ENCODE results near the gene ZNF740. TPM values are rescaled to one million over a fixed set of nuclear protein-coding genes. Genes with fewer than 3 reads are reported as not detected.

The ZNF740 gene
- total RNA-seq, 1 experiment from 2014 or later: 49.7 TPM

GRCh38 chr12:53225635-53226424 lies 45.3 kb downstream of the ZNF740 start:
- peak overlapping the region; percentile 46 for H3K27ac ChIP-seq (ENCODE audit: low read depth, low read length)
- BruUV-seq (replicated peaks): no TSS peak
- no peaks in the 10 kb centered on the region for H3K27me3 ChIP-seq (ENCODE audit: insufficient read depth, low read length)
- H3K79me2 ChIP-seq (ENCODE audit: insufficient read depth, low read length): no peaks in the 10 kb centered on the region
- H3K4me2 ChIP-seq (ENCODE audit: low read length): no peak overlapping the region
- H3K9me3 ChIP-seq (ENCODE audit: control insufficient read depth in 1 of 2, insufficient read depth in 1 of 2, low read depth in 1 of 2, low read length in 2 of 2): no peaks in the 10 kb centered on the region
- DNase-seq (ENCODE audit: low read depth, low spot score): no peak
- no peak overlapping the region for H3K9ac ChIP-seq (ENCODE audit: low read length)
- ChIA-PET CTCF (no interaction called here), POLR2A (no interaction called here), RAD21 (ENCODE audit: low non-redundant PET in 1 of 2, low total read pairs in 2 of 2, uncharacterized antibody in 2 of 2, unreplicated experiment in 2 of 2) (no interaction called here)
- no peak overlapping the region for H3K4me3 ChIP-seq (replicated peaks in 1 of 2; ENCODE audit: low read depth in 1 of 2, low read length in 2 of 2)
- H3K36me3 ChIP-seq (ENCODE audit: control insufficient read depth in 1 of 2, insufficient read depth in 2 of 2, low read length in 2 of 2): no peaks in the 10 kb centered on the region
- intact Hi-C loops (cut with micrococcal nuclease): no loop called here
- peaks cover 58 to 79% of the 10 kb centered on the region in 2 experiments for H3K4me1 ChIP-seq (ENCODE audit: control insufficient read depth in 1 of 2, insufficient read depth in 2 of 2, low read length in 2 of 2)
- ATAC-seq: no peak
- no peaks in the 10 kb centered on the region for H3K9me2 ChIP-seq (ENCODE audit: insufficient read depth)
- TF ChIP-seq TCF7L2 (IDR thresholded peaks at IDR 0.05; ENCODE audit: borderline replicate concordance, extremely low read depth, insufficient read depth, insufficient read length): no peak
- no peak for TF ChIP-seq EZH2phosphoT487 (IDR thresholded peaks at IDR 0.05; ENCODE audit: borderline replicate concordance)
- no peak for TF ChIP-seq JUND (IDR thresholded peaks at IDR 0.05)
- no peak for TF ChIP-seq EZH2 (IDR thresholded peaks at IDR 0.05)
- TF ChIP-seq CBX3 (IDR thresholded peaks at IDR 0.05; ENCODE audit: low read depth): no peak
- no peak for TF ChIP-seq ATF3 (IDR thresholded peaks at IDR 0.05)
- TF ChIP-seq FOSL1 (IDR thresholded peaks at IDR 0.05; ENCODE audit: low read depth): no peak
- no peak for TF ChIP-seq RAD21 (IDR thresholded peaks at IDR 0.05; ENCODE audit: low read depth)
- no peak for TF ChIP-seq ZFX (IDR thresholded peaks at IDR 0.05)
- TF ChIP-seq, protein P1, sequence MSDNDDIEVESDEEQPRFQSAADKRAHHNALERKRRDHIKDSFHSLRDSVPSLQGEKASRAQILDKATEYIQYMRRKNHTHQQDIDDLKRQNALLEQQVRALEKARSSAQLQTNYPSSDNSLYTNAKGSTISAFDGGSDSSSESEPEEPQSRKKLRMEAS (IDR thresholded peaks at IDR 0.05): no peak
- TF ChIP-seq ZNF274 (IDR thresholded peaks at IDR 0.05; ENCODE audit: low read depth, low read length): no peak
- no peak for TF ChIP-seq POLR2AphosphoS5 (IDR thresholded peaks at IDR 0.05; ENCODE audit: low read depth, low read length)
- TF ChIP-seq CTCF (IDR thresholded peaks at IDR 0.05 in 2 of 3, conservative IDR thresholded peaks at IDR 0.05 in 1 of 3; ENCODE audit: borderline replicate concordance in 1 of 3, insufficient read depth in 1 of 3, low read depth in 2 of 3, low read length in 2 of 3): no peak
- TF ChIP-seq YY1 (IDR thresholded peaks at IDR 0.05; ENCODE audit: extremely low read depth, insufficient replicate concordance, low read depth, low read length): no peak
- no peak overlapping the region for H2AFZ ChIP-seq (ENCODE audit: low read depth, low read length, poor library complexity, severe bottlenecking)
- no peaks in the 10 kb centered on the region for H4K20me1 ChIP-seq (ENCODE audit: insufficient read depth)
